HepG2 (cell line): ENCODE measurements around the gene FGFR3. TPM values are rescaled to one million over a fixed set of nuclear protein-coding genes. Genes with fewer than 3 reads are reported as not detected.

ENCODE experiments used
- ATAC-seq: fragments of 200-7000 bp; cut with Tn5 transposase; 3 replicates; pipeline ENCODE4 v1.9.1; 2020; ENCODE audit warnings: mild to moderate bottlenecking, moderate library complexity
- BruUV-seq: library from RNA; stranded (reverse); fragments of 400-500 nt; replicated peaks from 2 replicates; lab custom pipeline; 2021; lab: Mats Ljungman, UMichigan
- CTCF ChIA-PET: fragments of 300-600 bp; formaldehyde crosslinking; extraction: SDS; loops from one replicate; lab custom pipeline; 2021; ENCODE audit warnings: low total read pairs, inconsistent platforms, low intra/inter-chr PET ratio; lab: Yijun Ruan, JAX
- POLR2A ChIA-PET: fragments of 350-600 bp; sonication (Branson Sonifier 250); formaldehyde crosslinking; loops from one replicate; lab custom pipeline; 2020; ENCODE audit warnings: antibody characterized with exemption, inconsistent platforms; lab: Yijun Ruan, JAX
- DNase-seq: peaks from one replicate; pipeline ENCODE4 v3.0.0-alpha.2; 2015; ENCODE audit warnings: low spot score
- FAIRE-seq: peaks from 3 replicates; lab custom pipeline; 2011; peaks lifted over from hg19 to GRCh38; lab: Jason Lieb, UNC
- H2AFZ ChIP-seq: one replicate; pipeline ENCODE4 v1.6.1; 2011; ENCODE audit warnings: low read length, inconsistent platforms
- H3K27ac ChIP-seq: fragments of 300-600 bp; 3 replicates; pipeline ENCODE4 v1.8.0; 2011; ENCODE audit warnings: mixed run types, mild to moderate bottlenecking, mixed read lengths, low read length, inconsistent platforms; ENCODE audit not compliant: insufficient read depth; ENCODE audit errors: extremely low read length
- H3K27me3 ChIP-seq, 2 experiments: fragments of 200-600 bp in 1 of 2; 2 replicates in 1 of 2; 3 replicates in 1 of 2; pipeline versions ENCODE4 v1.6.0 to v1.8.0; 2011; ENCODE audit warnings: low read length in 2 of 2, mild to moderate bottlenecking in 2 of 2, moderate library complexity in 2 of 2, inconsistent platforms in 1 of 2; ENCODE audit not compliant: insufficient read depth in 2 of 2, control insufficient read depth in 1 of 2
- H3K36me3 ChIP-seq, 2 experiments: fragments of 200-600 bp in 1 of 2; replicated peaks in 1 of 2; 2 replicates in 1 of 2; 3 replicates in 1 of 2; pipeline versions ENCODE4 v1.5.1 to v1.8.0; 2011; ENCODE audit warnings: low read length in 2 of 2, inconsistent platforms in 1 of 2; ENCODE audit not compliant: insufficient read depth in 2 of 2, control insufficient read depth in 1 of 2
- H3K4me1 ChIP-seq: 2 replicates; pipeline ENCODE4 v1.5.1; 2012; ENCODE audit warnings: low read length, inconsistent platforms; ENCODE audit not compliant: insufficient read depth
- H3K4me2 ChIP-seq: 2 replicates; pipeline ENCODE4 v1.6.0; 2011; ENCODE audit warnings: low read depth, low read length, inconsistent platforms
- H3K4me3 ChIP-seq, 3 experiments: fragments of 200-600 bp in 1 of 3; sonication (generic), shearing (Covaris generic) in 1 of 3; replicated peaks in 1 of 3; 2 replicates each; pipeline ENCODE4 v1.5.1; 2011 to 2016; ENCODE audit warnings: low read length in 3 of 3, inconsistent platforms in 2 of 3, low read depth in 2 of 3, mild to moderate bottlenecking in 2 of 3, control low read depth in 1 of 3, mixed read lengths in 1 of 3; ENCODE audit not compliant: insufficient read depth in 1 of 3
- H3K79me2 ChIP-seq: one replicate; pipeline ENCODE4 v1.6.1; 2011; ENCODE audit warnings: low read length, inconsistent platforms; ENCODE audit not compliant: insufficient read depth
- H3K9ac ChIP-seq: 2 replicates; pipeline ENCODE4 v1.6.0; 2011; ENCODE audit warnings: mild to moderate bottlenecking, low read depth, low read length, inconsistent platforms; ENCODE audit not compliant: insufficient read depth
- H3K9me3 ChIP-seq: 2 replicates; pipeline ENCODE4 v1.5.1; 2012; ENCODE audit warnings: mild to moderate bottlenecking, low read length
- H4K20me1 ChIP-seq: 2 replicates; pipeline ENCODE4 v1.6.0; 2011; ENCODE audit warnings: inconsistent platforms, mild to moderate bottlenecking, low read length, moderate library complexity; ENCODE audit not compliant: insufficient read depth
- CEBPB ChIP-seq: IDR thresholded peaks from 2 replicates; pipeline ENCODE4 v1.6.1; 2011; ENCODE audit warnings: low read depth, low read length, improper control_type of control experiment, borderline replicate concordance
- FOSL2 ChIP-seq: sonication (generic); formaldehyde crosslinking; IDR thresholded peaks from 2 replicates; pipeline ENCODE4 v1.4.0; 2020; ENCODE audit warnings: missing genetic modification reagents
- HNRNPL ChIP-seq: fragments of 200-400 bp; formaldehyde crosslinking; IDR thresholded peaks from 2 replicates; pipeline ENCODE4 v1.6.1; 2017; ENCODE audit warnings: mild to moderate bottlenecking, low read depth, low read length
- NFE2 ChIP-seq: sonication (generic); formaldehyde crosslinking; IDR thresholded peaks from 2 replicates; pipeline ENCODE4 v1.4.0; 2020; ENCODE audit warnings: missing genetic modification reagents
- NONO ChIP-seq, 2 experiments: fragments of 450-650 bp in 1 of 2; sonication (generic) in 1 of 2; formaldehyde crosslinking in 1 of 2; IDR thresholded peaks in 1 of 2; conservative IDR thresholded peaks in 1 of 2; 2 replicates each; pipeline versions ENCODE4 v1.6.1 to v1.8.0; 2017 to 2022; ENCODE audit warnings: mild to moderate bottlenecking in 1 of 2, missing genetic modification reagents in 1 of 2, moderate library complexity in 1 of 2
- ZBTB25 ChIP-seq: IDR thresholded peaks from 2 replicates; pipeline ENCODE4 v1.6.1; 2018; ENCODE audit warnings: missing genetic modification reagents
- ZNF891 ChIP-seq: sonication (generic); formaldehyde crosslinking; IDR thresholded peaks from 2 replicates; pipeline ENCODE4 v1.5.0; 2020; ENCODE audit warnings: mild to moderate bottlenecking, missing genetic modification reagents
- WGBS: methylation state at CpG from one replicate; pipeline ENCODE4 v1.1.6; 2017; ENCODE audit warnings: low lambda C conversion rate; 5-methylcytosine and 5-hydroxymethylcytosine counted together
- in situ Hi-C: cut with HindIII; loops from 2 replicates; pipeline ENCODE4 v1.10.0; 2017; ENCODE audit warnings: low pct_unique_long_range_greater_than_20kb; ENCODE audit not compliant: extremely low pct_ligation_motif_present
- intact Hi-C: fragments of 100-400 bp; cut with micrococcal nuclease; formaldehyde crosslinking; loops from one replicate; pipeline ENCODE4 v1.10.0; 2022; ENCODE audit not compliant: unreplicated experiment
- polyA plus RNA-seq, 8 experiments: library from polyadenylated mRNA; depleted of rRNA in 3 of 8; stranded (reverse) in 7 of 8; unstranded in 1 of 8; fragments of >200 nt; fragmentation: Illumina TruSeq in 4 of 8; extraction: Trizol in 4 of 8; gene quantifications; 2 replicates each; pipeline versions ENCODE4 v1.2.1 to v1.2.3, GENCODE V29; 2011 to 2016; ENCODE audit warnings: low read depth in 4 of 8, missing spikeins in 1 of 8, mixed read lengths in 1 of 8; ENCODE audit not compliant: insufficient read depth in 1 of 8
- total RNA-seq, 5 experiments: library from RNA; depleted of rRNA; stranded (reverse); fragments of >200 nt; fragmentation: Illumina TruSeq; extraction: Trizol; gene quantifications; 2 replicates each; pipeline ENCODE4 v1.2.3, GENCODE V29; 2016; ENCODE audit warnings: low read depth in 1 of 5

Gene FGFR3
- total and polyA plus RNA-seq, 2 of the 13 experiments (the other 11 are each of a cell fraction or from before 2014, with no cell fraction given): 103 to 109 TPM

- TF ChIP-seq NONO (IDR thresholded peaks at IDR 0.05) (no peak), NONO (CRISPR knock-in tag; conservative IDR thresholded peaks at IDR 0.05) (no peak), ZNF891 (CRISPR knock-in tag) (no peak), FOSL2 (CRISPR knock-in tag) (peak; percentile 55; the same call in 1 of the 2 replicates), NFE2 (CRISPR knock-in tag) (no peak), HNRNPL (peak; percentile 94)
- TF ChIP-seq, all 625 proteins: peak for 3
These were observed 3.5 kb upstream of the FGFR3 start (continued) for GRCh38 chr4:1789552-1789951.

- ChIA-PET POLR2A (interaction anchor here (2.4 to 28.6 kb wide), 2 partner anchors 8 to 20 kb away, joined by 9 to 1258 read pairs; no protein-coding TSS in a partner anchor), CTCF (no interaction called here)
- ATAC-seq (no peak), FAIRE-seq (peak; percentile 18), DNase-seq (no peak)
- intact Hi-C loops: no loop called here
- Histone ChIP-seq H2AFZ (no peak overlapping the region), H3K9ac (no peak overlapping the region), H3K4me1 (peaks cover 79% of the 10 kb centered on the region), H3K4me2 (peak overlapping the region; percentile 33; the same call in 1 of the 2 replicates), H3K27me3 (peaks cover 8 to 22% of the 10 kb centered on the region in 2 experiments; a peak in 4 of 5 replicates), H3K9me3 (no peaks in the 10 kb centered on the region), H3K4me3 (no peak overlapping the region), H3K36me3 (no peaks in the 10 kb centered on the region), H4K20me1 (peaks cover 3% of the 10 kb centered on the region; the same call in 1 of the 2 replicates), H3K27ac (no peak overlapping the region), H3K79me2 (peaks cover 9% of the 10 kb centered on the region)
- TF ChIP-seq ZBTB25 (CRISPR knock-in tag): no peak
- peak; percentile 50; the same call in 1 of the 2 replicates for TF ChIP-seq CEBPB
- 31% methylated on average over 3 of the region's 10 CpGs for WGBS
- BruUV-seq: no TSS peak
- in situ Hi-C loops: no loop called here
These were observed 3.1 kb upstream of the FGFR3 start for GRCh38 chr4:1790005-1790404.
